Upper lobe of left lung (tissue), 6 donors: ENCODE data around the gene FAM110A. TPM values are rescaled to one million over a fixed set of nuclear protein-coding genes. Genes with fewer than 3 reads are reported as not detected.
A peak's percentile ranks its signal among the peaks of the same experiment; 100 is the strongest.

ENCODE experiments used
- ATAC-seq, 2 donors: fragments of 200-7000 bp; cut with Tn5 transposase; one replicate each; pipeline ENCODE4 v1.9.1; 2022; ENCODE audit warnings: mild to moderate bottlenecking in 2 of 2, moderate library complexity in 2 of 2; ENCODE audit not compliant: low FRiP score in 2 of 2
- DNase-seq, 2 donors: peaks; one replicate each; pipeline ENCODE4 v3.0.0-alpha.2; 2019 to 2020
- H3K27ac ChIP-seq, 4 donors: fragments of 200-600 bp; sonication (generic); one replicate each; pipeline ENCODE4 v1.5.1; 2016 to 2019
- H3K27me3 ChIP-seq, 4 donors: fragments of 200-600 bp; sonication (generic); one replicate each; pipeline ENCODE4 v1.5.1; 2017 to 2019
- H3K36me3 ChIP-seq, 4 donors: fragments of 200-600 bp; sonication (generic); one replicate each; pipeline ENCODE4 v1.5.1; 2016 to 2019
- H3K4me1 ChIP-seq, 4 donors: fragments of 200-600 bp; sonication (generic); one replicate each; pipeline ENCODE4 v1.5.1; 2018 to 2019
- H3K4me3 ChIP-seq, 4 donors: fragments of 200-600 bp; sonication (generic); one replicate each; pipeline ENCODE4 v1.5.1; 2017 to 2019; ENCODE audit warnings: mild to moderate bottlenecking in 2 of 4, moderate library complexity in 1 of 4
- H3K9me3 ChIP-seq, 4 donors: fragments of 200-600 bp; sonication (generic); one replicate each; pipeline ENCODE4 v1.5.1; 2018 to 2019
- EP300 ChIP-seq, 4 donors: sonication (generic); formaldehyde crosslinking; IDR thresholded peaks; one replicate each; pipeline ENCODE4 v1.5.1; 2017; ENCODE audit warnings: antibody characterized with exemption in 4 of 4, control low read depth in 2 of 4
- POLR2A ChIP-seq, 4 donors: fragments of 450-650 bp; IDR thresholded peaks; one replicate each; pipeline ENCODE4 v1.5.1; 2016 to 2017; ENCODE audit warnings: antibody characterized with exemption in 4 of 4, mild to moderate bottlenecking in 2 of 4
- POLR2AphosphoS5 ChIP-seq, 2 donors: sonication (generic); formaldehyde crosslinking; IDR thresholded peaks; one replicate each; pipeline ENCODE4 v1.5.1; 2017; ENCODE audit warnings: antibody characterized with exemption in 2 of 2
- WGBS, 2 donors: methylation state at CpG; one replicate each; pipeline ENCODE4 v1.1.5; 2017 to 2018; 5-methylcytosine and 5-hydroxymethylcytosine counted together
- total RNA-seq, 6 donors: library from RNA; depleted of rRNA in 4 of 6; stranded (reverse); fragments of >200 nt in 4 of 6; gene quantifications; one replicate each; pipeline versions ENCODE4 v1.1.0 to v1.2.1, GENCODE V29; 2016 to 2021
- TF ChIP-seq, protein P1 (sequence below), 6 experiments: fragments of 450-650 bp in 4 of 6; fragments of 200-600 bp in 2 of 6; sonication (generic) in 2 of 6; IDR thresholded peaks; one replicate each; pipeline ENCODE4 v1.5.1; 2016 to 2019; ENCODE audit warnings: antibody characterized with exemption in 6 of 6
- donor health status: DM: no; HTN: no; CAD: no; lungs with moderate emphysema.
- donor health status: DM: no; HTN: yes; CAD: no; lungs with severe emphysema.

The FAM110A gene
- total RNA-seq, 6 donors from 2014 or later = 13.2 to 27.9 (median 19.9) TPM

DNA sequence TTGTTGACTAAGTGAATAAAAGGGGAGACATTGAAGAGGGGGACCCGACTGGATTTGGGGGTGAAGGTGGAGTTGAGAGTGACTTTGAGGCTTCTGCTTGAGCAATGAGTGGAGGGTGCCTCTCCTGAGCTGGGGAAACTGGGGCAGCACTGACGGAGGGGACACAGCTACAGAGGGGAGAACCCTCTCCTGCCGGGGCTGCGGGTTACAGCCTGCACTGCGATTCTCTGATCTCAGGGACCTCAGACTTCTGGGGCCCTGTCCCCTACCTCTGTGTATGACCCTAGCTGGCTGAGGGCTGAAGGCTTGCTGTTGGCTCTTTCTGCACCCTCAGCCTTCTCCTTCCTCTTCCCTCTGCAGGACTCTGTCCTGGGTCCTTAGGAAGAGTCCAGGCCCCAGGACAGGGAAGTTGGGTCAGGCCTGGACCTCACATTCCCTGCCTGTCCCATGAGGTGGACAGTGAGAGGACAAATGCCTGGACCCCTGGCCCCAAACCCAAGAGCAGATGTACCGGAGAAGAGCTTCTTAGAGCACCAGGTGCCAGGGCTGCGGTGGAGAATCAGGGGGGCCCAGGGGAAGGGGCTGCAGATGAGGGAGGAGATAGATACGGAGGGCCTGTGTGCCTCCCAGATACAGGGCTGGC lies 13.7 kb upstream of the FAM110A start:
- DNase-seq = no peak
- WGBS, 2 donors = 84 to 89% methylated on average over 7 to 8 of the region's 8 CpGs
- Histone ChIP-seq H3K4me1 (peaks cover 0 to 11% (median 5%) of the 10 kb centered on the region in 4 donors), H3K27ac (no peak overlapping the region), H3K9me3 (no peaks in the 10 kb centered on the region), H3K36me3 (no peaks in the 10 kb centered on the region), H3K4me3 (no peak overlapping the region), H3K27me3 (no peaks in the 10 kb centered on the region)
- TF ChIP-seq POLR2AphosphoS5 (IDR thresholded peaks at IDR 0.05) (no peak), EP300 (IDR thresholded peaks at IDR 0.05) (no peak), POLR2A (IDR thresholded peaks at IDR 0.05) (no peak)
- TF ChIP-seq, protein P1, sequence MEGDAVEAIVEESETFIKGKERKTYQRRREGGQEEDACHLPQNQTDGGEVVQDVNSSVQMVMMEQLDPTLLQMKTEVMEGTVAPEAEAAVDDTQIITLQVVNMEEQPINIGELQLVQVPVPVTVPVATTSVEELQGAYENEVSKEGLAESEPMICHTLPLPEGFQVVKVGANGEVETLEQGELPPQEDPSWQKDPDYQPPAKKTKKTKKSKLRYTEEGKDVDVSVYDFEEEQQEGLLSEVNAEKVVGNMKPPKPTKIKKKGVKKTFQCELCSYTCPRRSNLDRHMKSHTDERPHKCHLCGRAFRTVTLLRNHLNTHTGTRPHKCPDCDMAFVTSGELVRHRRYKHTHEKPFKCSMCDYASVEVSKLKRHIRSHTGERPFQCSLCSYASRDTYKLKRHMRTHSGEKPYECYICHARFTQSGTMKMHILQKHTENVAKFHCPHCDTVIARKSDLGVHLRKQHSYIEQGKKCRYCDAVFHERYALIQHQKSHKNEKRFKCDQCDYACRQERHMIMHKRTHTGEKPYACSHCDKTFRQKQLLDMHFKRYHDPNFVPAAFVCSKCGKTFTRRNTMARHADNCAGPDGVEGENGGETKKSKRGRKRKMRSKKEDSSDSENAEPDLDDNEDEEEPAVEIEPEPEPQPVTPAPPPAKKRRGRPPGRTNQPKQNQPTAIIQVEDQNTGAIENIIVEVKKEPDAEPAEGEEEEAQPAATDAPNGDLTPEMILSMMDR (IDR thresholded peaks at IDR 0.05) = no peak
- ATAC-seq = peak in 1 of 2 donors; percentile 36

DNA sequence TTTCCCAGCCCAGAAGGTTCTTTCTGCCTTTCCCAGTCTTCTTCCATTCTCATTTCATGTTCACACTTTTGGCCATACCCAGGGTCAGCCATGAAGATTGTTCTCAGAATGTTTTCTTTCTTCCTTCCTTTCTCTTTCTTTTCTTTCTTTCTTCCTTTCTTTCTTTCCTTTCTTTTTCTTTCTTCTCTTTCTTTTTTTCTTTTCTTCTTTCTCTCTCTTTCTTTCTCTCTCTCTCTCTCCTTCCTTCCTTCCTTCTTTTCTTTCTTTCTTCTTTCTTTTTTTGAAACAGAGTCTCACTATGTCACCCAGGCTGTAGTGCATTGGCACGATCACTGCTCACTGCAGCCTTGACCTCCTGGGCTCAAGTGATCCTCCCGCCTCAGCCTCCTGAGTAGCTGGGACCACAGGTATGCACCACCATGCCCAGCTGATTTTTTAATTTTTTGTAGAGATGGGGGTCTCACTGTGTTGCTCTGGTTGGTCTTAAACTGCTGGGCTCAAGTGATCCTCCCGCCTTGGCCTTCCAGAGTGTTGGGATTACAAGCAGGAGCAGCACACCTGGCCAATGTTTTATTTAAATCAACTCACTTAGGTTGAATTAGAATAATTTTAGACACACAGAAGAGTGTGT lies 13.1 kb upstream of the FAM110A start:
- Histone ChIP-seq H3K4me1 (peaks cover 0 to 11% (median 5%) of the 10 kb centered on the region in 4 donors), H3K27me3 (no peaks in the 10 kb centered on the region), H3K4me3 (no peak overlapping the region), H3K36me3 (no peaks in the 10 kb centered on the region), H3K27ac (no peak overlapping the region), H3K9me3 (no peaks in the 10 kb centered on the region)
- ATAC-seq (no peak), DNase-seq (no peak)
- WGBS, 2 donors = 95 to 97% methylated on average over 3 of the region's 3 CpGs
- TF ChIP-seq POLR2A (IDR thresholded peaks at IDR 0.05) (no peak), POLR2AphosphoS5 (IDR thresholded peaks at IDR 0.05) (no peak)
- TF ChIP-seq, protein P1 (IDR thresholded peaks at IDR 0.05) = no peak

DNA sequence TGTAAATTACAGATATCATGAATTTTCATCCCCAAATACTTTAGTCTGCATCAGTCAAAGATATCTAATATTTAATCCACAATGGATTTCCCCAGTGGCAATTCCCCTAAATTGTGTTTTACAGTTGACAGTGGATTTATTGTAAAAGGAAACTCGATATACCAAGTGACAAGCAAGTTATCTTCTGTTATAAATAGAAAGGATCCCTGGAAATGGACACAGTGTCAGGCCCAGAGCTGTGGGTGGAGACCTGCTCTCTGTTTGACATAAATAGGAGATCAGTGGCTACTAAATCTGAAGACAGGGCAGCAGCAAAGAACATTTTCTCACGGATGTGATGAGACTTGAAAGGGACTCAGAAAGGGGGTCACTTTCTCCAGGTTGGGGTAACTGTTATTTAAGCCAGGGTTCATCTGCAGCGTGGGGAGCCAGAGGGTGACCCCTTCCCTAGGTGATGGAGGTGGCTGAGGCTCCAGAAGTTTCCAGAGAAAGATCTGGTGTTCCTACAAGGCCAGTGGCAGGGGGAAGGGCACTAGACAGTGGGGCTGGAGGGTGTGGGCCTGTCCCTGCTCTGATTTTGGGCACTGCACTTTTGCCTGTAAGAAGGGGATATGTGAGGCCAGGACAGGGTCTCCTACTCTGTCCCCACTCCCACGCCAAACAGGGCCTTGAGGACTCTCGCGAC lies 12.3 kb upstream of the FAM110A start:
- Histone ChIP-seq H3K4me3 (no peak overlapping the region), H3K27ac (peak overlapping the region in 2 of 4 donors; percentile 4 to 61), H3K9me3 (no peaks in the 10 kb centered on the region), H3K27me3 (no peaks in the 10 kb centered on the region), H3K4me1 (peaks cover 0 to 11% (median 5%) of the 10 kb centered on the region in 4 donors), H3K36me3 (no peaks in the 10 kb centered on the region)
- ATAC-seq = no peak
- WGBS, 2 donors = 70 to 74% methylated on average over 6 of the region's 6 CpGs
- no peak for DNase-seq
- no peak for TF ChIP-seq EP300 (IDR thresholded peaks at IDR 0.05)
- no peak for TF ChIP-seq POLR2AphosphoS5 (IDR thresholded peaks at IDR 0.05)
- TF ChIP-seq, protein P1 (IDR thresholded peaks at IDR 0.05) = no peak
- TF ChIP-seq POLR2A (IDR thresholded peaks at IDR 0.05) = no peak

DNA sequence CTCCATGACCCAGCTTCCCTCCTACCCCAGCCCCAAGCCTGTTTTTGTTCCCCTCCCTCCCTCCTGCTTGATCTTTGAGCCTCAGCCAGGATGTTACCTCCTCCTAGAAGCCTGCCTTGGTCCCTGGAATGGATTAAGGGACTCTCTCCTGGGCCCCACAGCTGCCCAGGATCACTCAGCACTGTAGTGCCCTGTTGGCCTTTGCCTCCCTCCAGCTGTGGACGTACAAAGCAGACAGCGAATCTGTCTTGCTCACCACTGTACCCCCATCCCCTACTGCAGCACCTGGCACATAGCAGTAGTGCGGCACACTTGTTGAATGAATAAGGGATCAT lies 11.8 kb upstream of the FAM110A start:
- no peaks in the 10 kb centered on the region for H3K36me3 ChIP-seq
- H3K4me3 ChIP-seq = no peak overlapping the region
- 89 to 97% methylated on average over 3 of the region's 3 CpGs for WGBS, 2 donors
- peaks cover 0 to 11% (median 5%) of the 10 kb centered on the region in 4 donors for H3K4me1 ChIP-seq
- no peak for TF ChIP-seq POLR2AphosphoS5 (IDR thresholded peaks at IDR 0.05)
- no peak for TF ChIP-seq EP300 (IDR thresholded peaks at IDR 0.05)
- TF ChIP-seq, protein P1 (IDR thresholded peaks at IDR 0.05) = no peak
- no peak for TF ChIP-seq POLR2A (IDR thresholded peaks at IDR 0.05)
- H3K27me3 ChIP-seq = no peaks in the 10 kb centered on the region
- ATAC-seq = no peak
- H3K27ac ChIP-seq = peak overlapping the region in 2 of 4 donors; percentile 4 to 61
- H3K9me3 ChIP-seq = no peaks in the 10 kb centered on the region
- no peak for DNase-seq
